Tibial nerve (tissue), 4 donors: ENCODE results near the gene CFAP52.

Experiments used
- CTCF ChIP-seq, 5 experiments: fragments of 200-600 bp in 3 of 5; fragments of 450-650 bp in 2 of 5; sonication (generic) in 3 of 5; IDR thresholded peaks; one replicate each; pipeline ENCODE4 v1.5.1; 2016 to 2019; ENCODE audit warnings: antibody characterized with exemption in 5 of 5, mild to moderate bottlenecking in 3 of 5, moderate library complexity in 2 of 5
- EP300 ChIP-seq, 2 donors: sonication (generic); formaldehyde crosslinking; IDR thresholded peaks; one replicate each; pipeline ENCODE4 v1.6.1; 2017; ENCODE audit warnings: antibody characterized with exemption in 2 of 2, mild to moderate bottlenecking in 1 of 2
- POLR2A ChIP-seq, 2 donors: fragments of 450-650 bp; IDR thresholded peaks; one replicate each; pipeline ENCODE4 v1.6.1; 2017; ENCODE audit warnings: antibody characterized with exemption in 2 of 2, mild to moderate bottlenecking in 2 of 2, moderate library complexity in 2 of 2

GRCh38 chr17:9635340-9635739 is 58.9 kb downstream of the CFAP52 start:
- no peak for TF ChIP-seq CTCF (IDR thresholded peaks at IDR 0.05)
- TF ChIP-seq POLR2A (IDR thresholded peaks at IDR 0.05), result no peak
- TF ChIP-seq EP300 (IDR thresholded peaks at IDR 0.05), result no peak
